ENCODE measurements around the gene FGFR1OP2. TPM values are rescaled to one million over a fixed set of nuclear protein-coding genes. Genes with fewer than 3 reads are reported as not detected.

The FGFR1OP2 gene
- total RNA-seq, 5 donors from 2014 or later (not counting 1 experiment from before 2014, with no cell fraction given): 51.7 to 83.6 (median 71.3) TPM

DNA sequence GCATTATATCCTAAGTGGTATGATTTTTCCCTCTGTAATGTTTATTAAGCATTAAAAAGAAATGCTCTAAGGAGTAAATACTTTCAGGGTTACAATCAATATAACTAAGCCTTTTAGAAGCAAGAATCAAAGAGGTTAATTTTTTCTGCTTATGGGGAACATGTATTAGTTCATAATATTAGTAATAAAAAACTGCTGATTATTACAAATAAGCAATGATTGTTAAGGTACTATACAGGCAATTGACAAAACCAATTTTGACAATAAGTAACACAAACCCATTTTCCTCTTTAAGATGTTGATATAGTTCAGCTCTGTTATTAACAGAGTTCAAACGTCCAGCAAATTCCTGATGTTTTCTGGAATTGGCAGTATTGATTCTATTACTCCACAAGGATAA, 32.2 kb upstream of the FGFR1OP2 start:
- POLR2A ChIA-PET: no interaction called here
- Mint-ChIP-seq H3K27ac (no peak overlapping the region), H3K4me1 (peaks cover 6 to 19% (median 9%) of the 10 kb centered on the region in 3 donors), H3K9me3 (peaks cover 0 to 9% (median 0%) of the 10 kb centered on the region in 3 donors), H3K36me3 (peaks cover 60% of the 10 kb centered on the region), H3K4me3 (no peak overlapping the region), H3K27me3 (no peaks in the 10 kb centered on the region)
- Histone ChIP-seq H3K9me3 (no peaks in the 10 kb centered on the region), H3K27ac (ENCODE audit: low read length) (no peak overlapping the region), H3K36me3 (ENCODE audit: control insufficient read depth in 2 of 2, extremely low read depth in 1 of 2, insufficient read depth in 1 of 2, low read length in 1 of 2) (peaks cover 8 to 39% of the 10 kb centered on the region in 2 donors), H3K4me3 (ENCODE audit: control insufficient read depth in 1 of 2, extremely low read depth in 1 of 2, low read length in 1 of 2) (no peak overlapping the region), H3K27me3 (replicated peaks in 1 of 2; ENCODE audit: control insufficient read depth in 2 of 2, extremely low read depth in 1 of 2, insufficient read depth in 2 of 2, low read length in 1 of 2) (no peaks in the 10 kb centered on the region), H3K4me1 (ENCODE audit: control insufficient read depth in 1 of 2, extremely low read depth in 1 of 2, insufficient read depth in 2 of 2, low read length in 2 of 2) (peaks cover 0 to 3% of the 10 kb centered on the region in 2 experiments)
- no CpG with 5 or more reads among the region's 1 CpG for WGBS (ENCODE audit: insufficient coverage)
- CTCF ChIA-PET: no interaction called here
- ATAC-seq (replicated peaks in 1 of 4): no peak
- no peak for DNase-seq

- no peak overlapping the region for H3K4me3 ChIP-seq (ENCODE audit: control insufficient read depth in 1 of 2, extremely low read depth in 1 of 2, low read length in 1 of 2)
- H3K27me3 Mint-ChIP-seq: no peaks in the 10 kb centered on the region
- H3K4me1 ChIP-seq (ENCODE audit: control insufficient read depth in 1 of 2, extremely low read depth in 1 of 2, insufficient read depth in 2 of 2, low read length in 2 of 2): peaks cover 0 to 3% of the 10 kb centered on the region in 2 experiments
- no peak for DNase-seq
- peaks cover 62% of the 10 kb centered on the region for H3K36me3 Mint-ChIP-seq
- H3K36me3 ChIP-seq (ENCODE audit: control insufficient read depth in 2 of 2, extremely low read depth in 1 of 2, insufficient read depth in 1 of 2, low read length in 1 of 2): peaks cover 8 to 43% of the 10 kb centered on the region in 2 donors
- ChIA-PET CTCF (no interaction called here), POLR2A (no interaction called here)
- H3K27ac ChIP-seq (ENCODE audit: low read length): no peak overlapping the region
- H3K9me3 Mint-ChIP-seq: peaks cover 0 to 9% (median 0%) of the 10 kb centered on the region in 3 donors
- ATAC-seq (replicated peaks in 1 of 4): no peak
- H3K9me3 ChIP-seq: no peaks in the 10 kb centered on the region
- H3K4me3 Mint-ChIP-seq: no peak overlapping the region
- peaks cover 6 to 17% (median 9%) of the 10 kb centered on the region in 3 donors for H3K4me1 Mint-ChIP-seq
- H3K27ac Mint-ChIP-seq: peak overlapping the region in 1 of 2 donors; percentile 18
- WGBS (ENCODE audit: insufficient coverage): no CpG with 5 or more reads among the region's 1 CpG
- H3K27me3 ChIP-seq (replicated peaks in 1 of 2; ENCODE audit: control insufficient read depth in 2 of 2, extremely low read depth in 1 of 2, insufficient read depth in 2 of 2, low read length in 1 of 2): no peaks in the 10 kb centered on the region
Observed at GRCh38 chr12:26906704-26907103, 31.6 kb upstream of the FGFR1OP2 start.

GRCh38 chr12:26918321-26919215, 19.7 kb upstream of the FGFR1OP2 start:
- peaks cover 0 to 10% (median 0%) of the 10 kb centered on the region in 3 donors for H3K4me1 Mint-ChIP-seq
- WGBS (ENCODE audit: insufficient coverage): 60% methylated on average over 1 of the region's 5 CpGs
- ChIA-PET POLR2A (no interaction called here), CTCF (interaction anchor here (0.5 to 0.6 kb wide), 3 partner anchors 384 to 1638 kb away, joined by 3 to 8 read pairs (median 3); no protein-coding TSS in a partner anchor)
- H3K27ac ChIP-seq (ENCODE audit: low read length): no peak overlapping the region
- no peaks in the 10 kb centered on the region for H3K4me1 ChIP-seq (ENCODE audit: control insufficient read depth in 1 of 2, extremely low read depth in 1 of 2, insufficient read depth in 2 of 2, low read length in 2 of 2)
- H3K9me3 Mint-ChIP-seq: no peaks in the 10 kb centered on the region
- no peaks in the 10 kb centered on the region for H3K27me3 Mint-ChIP-seq
- no peak overlapping the region for H3K4me3 ChIP-seq (ENCODE audit: control insufficient read depth in 1 of 2, extremely low read depth in 1 of 2, low read length in 1 of 2)
- ATAC-seq (replicated peaks in 1 of 4) (no peak), DNase-seq (no peak)
- H3K36me3 ChIP-seq (ENCODE audit: control insufficient read depth in 2 of 2, extremely low read depth in 1 of 2, insufficient read depth in 1 of 2, low read length in 1 of 2): peaks cover 0 to 30% of the 10 kb centered on the region in 2 donors
- no peaks in the 10 kb centered on the region for H3K9me3 ChIP-seq
- no peak overlapping the region for H3K4me3 Mint-ChIP-seq
- no peak overlapping the region for H3K27ac Mint-ChIP-seq
- H3K27me3 ChIP-seq (replicated peaks in 1 of 2; ENCODE audit: control insufficient read depth in 2 of 2, extremely low read depth in 1 of 2, insufficient read depth in 2 of 2, low read length in 1 of 2): no peaks in the 10 kb centered on the region
- peaks cover 52% of the 10 kb centered on the region for H3K36me3 Mint-ChIP-seq

DNA sequence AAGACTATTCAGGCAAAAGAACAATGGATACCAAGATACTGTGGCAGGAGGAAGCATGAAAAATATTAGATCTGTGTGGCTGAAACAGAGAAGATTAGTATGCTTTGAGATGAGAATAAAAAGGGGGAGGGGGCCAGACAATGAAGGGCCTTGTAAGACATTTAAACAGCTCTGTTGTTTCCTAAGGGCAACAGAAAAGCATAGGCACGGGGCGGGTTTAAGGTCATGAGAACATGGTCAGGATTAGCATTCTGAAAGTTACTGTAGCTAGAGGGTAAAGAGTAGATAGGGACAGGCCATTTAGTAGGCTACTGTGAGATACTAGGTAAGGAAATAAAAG, 19.1 kb upstream of the FGFR1OP2 start:
- H3K27me3 ChIP-seq (replicated peaks in 1 of 2; ENCODE audit: control insufficient read depth in 2 of 2, extremely low read depth in 1 of 2, insufficient read depth in 2 of 2, low read length in 1 of 2): no peaks in the 10 kb centered on the region
- no peak overlapping the region for H3K27ac ChIP-seq (ENCODE audit: low read length)
- no peaks in the 10 kb centered on the region for H3K27me3 Mint-ChIP-seq
- ATAC-seq (replicated peaks in 1 of 4): no peak
- peaks cover 56% of the 10 kb centered on the region for H3K36me3 Mint-ChIP-seq
- 96% methylated on average over 2 of the region's 2 CpGs for WGBS (ENCODE audit: insufficient coverage)
- CTCF ChIA-PET: interaction anchor here in 1 of 2 donors (0.5 kb wide), 1 partner anchor 1637 kb away, joined by 8 read pairs; no protein-coding TSS in a partner anchor
- H3K4me3 ChIP-seq (ENCODE audit: control insufficient read depth in 1 of 2, extremely low read depth in 1 of 2, low read length in 1 of 2): no peak overlapping the region
- peak overlapping the region in 1 of 2 donors; percentile 74 for H3K27ac Mint-ChIP-seq
- no peaks in the 10 kb centered on the region for H3K9me3 ChIP-seq
- no peak overlapping the region for H3K4me3 Mint-ChIP-seq
- no peaks in the 10 kb centered on the region for H3K9me3 Mint-ChIP-seq
- peaks cover 0 to 34% of the 10 kb centered on the region in 2 donors for H3K36me3 ChIP-seq (ENCODE audit: control insufficient read depth in 2 of 2, extremely low read depth in 1 of 2, insufficient read depth in 1 of 2, low read length in 1 of 2)
- POLR2A ChIA-PET: no interaction called here
- no peaks in the 10 kb centered on the region for H3K4me1 ChIP-seq (ENCODE audit: control insufficient read depth in 1 of 2, extremely low read depth in 1 of 2, insufficient read depth in 2 of 2, low read length in 2 of 2)
- H3K4me1 Mint-ChIP-seq: peaks cover 0 to 10% (median 0%) of the 10 kb centered on the region in 3 donors
- DNase-seq: no peak

DNA sequence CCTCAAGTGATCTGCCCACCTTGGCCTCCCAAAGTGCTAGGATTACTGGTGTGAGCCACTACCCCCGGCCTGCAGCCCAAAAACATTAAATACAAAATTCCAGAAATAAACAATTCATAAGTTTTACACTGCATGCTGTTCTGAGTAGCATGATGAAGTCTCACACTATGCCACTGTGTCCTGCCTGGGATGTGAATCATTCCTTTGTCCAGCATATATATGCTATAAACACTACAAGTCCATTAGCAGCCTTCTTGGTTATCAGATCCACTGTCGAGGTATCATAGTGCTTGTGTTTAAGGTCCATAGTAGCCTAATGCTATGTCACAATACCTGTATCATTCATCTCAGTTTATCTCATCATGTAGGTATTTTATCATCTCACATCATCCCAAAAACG, 16.4 kb upstream of the FGFR1OP2 start:
- H3K27me3 Mint-ChIP-seq: no peaks in the 10 kb centered on the region
- no peak for DNase-seq
- Histone ChIP-seq H3K9me3 (no peaks in the 10 kb centered on the region), H3K36me3 (ENCODE audit: control insufficient read depth in 2 of 2, extremely low read depth in 1 of 2, insufficient read depth in 1 of 2, low read length in 1 of 2) (peaks cover 0 to 42% of the 10 kb centered on the region in 2 donors), H3K4me1 (ENCODE audit: control insufficient read depth in 1 of 2, extremely low read depth in 1 of 2, insufficient read depth in 2 of 2, low read length in 2 of 2) (no peaks in the 10 kb centered on the region), H3K27ac (ENCODE audit: low read length) (no peak overlapping the region), H3K27me3 (replicated peaks in 1 of 2; ENCODE audit: control insufficient read depth in 2 of 2, extremely low read depth in 1 of 2, insufficient read depth in 2 of 2, low read length in 1 of 2) (no peaks in the 10 kb centered on the region), H3K4me3 (ENCODE audit: control insufficient read depth in 1 of 2, extremely low read depth in 1 of 2, low read length in 1 of 2) (no peak overlapping the region)
- H3K27ac Mint-ChIP-seq: no peak overlapping the region
- POLR2A ChIA-PET: no interaction called here
- CTCF ChIA-PET: no interaction called here
- H3K4me3 Mint-ChIP-seq: no peak overlapping the region
- no peak for ATAC-seq (replicated peaks in 1 of 4)
- peaks cover 53% of the 10 kb centered on the region for H3K36me3 Mint-ChIP-seq
- WGBS (ENCODE audit: insufficient coverage): no CpG with 5 or more reads among the region's 3 CpGs
- H3K4me1 Mint-ChIP-seq: peaks cover 0 to 10% (median 0%) of the 10 kb centered on the region in 3 donors
- H3K9me3 Mint-ChIP-seq: no peaks in the 10 kb centered on the region

- DNase-seq: no peak
- WGBS (ENCODE audit: insufficient coverage): 100% methylated on average over 2 of the region's 5 CpGs
- Mint-ChIP-seq H3K9me3 (no peaks in the 10 kb centered on the region), H3K4me1 (peaks cover 27 to 34% (median 29%) of the 10 kb centered on the region in 3 donors), H3K27ac (no peak overlapping the region), H3K27me3 (no peaks in the 10 kb centered on the region), H3K36me3 (peaks cover 57% of the 10 kb centered on the region), H3K4me3 (no peak overlapping the region)
- ATAC-seq (replicated peaks in 1 of 4): no peak
- CTCF ChIA-PET: interaction anchor here in 1 of 2 donors (0.5 kb wide), 1 partner anchor 351 kb away, joined by 3 read pairs; no protein-coding TSS in a partner anchor
- Histone ChIP-seq H3K9me3 (no peaks in the 10 kb centered on the region), H3K4me3 (ENCODE audit: control insufficient read depth in 1 of 2, extremely low read depth in 1 of 2, low read length in 1 of 2) (no peak overlapping the region), H3K27me3 (replicated peaks in 1 of 2; ENCODE audit: control insufficient read depth in 2 of 2, extremely low read depth in 1 of 2, insufficient read depth in 2 of 2, low read length in 1 of 2) (no peaks in the 10 kb centered on the region), H3K36me3 (ENCODE audit: control insufficient read depth in 2 of 2, extremely low read depth in 1 of 2, insufficient read depth in 1 of 2, low read length in 1 of 2) (peaks cover 0 to 42% of the 10 kb centered on the region in 2 donors), H3K4me1 (ENCODE audit: control insufficient read depth in 1 of 2, extremely low read depth in 1 of 2, insufficient read depth in 2 of 2, low read length in 2 of 2) (peaks cover 0 to 4% of the 10 kb centered on the region in 2 experiments), H3K27ac (ENCODE audit: low read length) (no peak overlapping the region)
- POLR2A ChIA-PET: no interaction called here
Observed at GRCh38 chr12:26928661-26929060, 9.6 kb upstream of the FGFR1OP2 start.
